Endothelial cell of umbilical vein (primary cell): ENCODE results near the gene CITED2. TPM values are rescaled to one million over a fixed set of nuclear protein-coding genes. Genes with fewer than 3 reads are reported as not detected.

Experiments
- BruUV-seq: library from RNA; stranded (reverse); fragments of 400-500 nt; replicated peaks from 2 replicates; lab custom pipeline; 2021; lab: Mats Ljungman, UMichigan
- CTCF ChIA-PET: fragments of 300-600, 350-600 bp; sonication (Branson Sonifier 250); formaldehyde crosslinking; loops from one replicate; lab custom pipeline; 2021; ENCODE audit warnings: antibody characterized with exemption, inconsistent platforms; lab: Charles Lee
- POLR2A ChIA-PET: fragments of 300-600, 350-600 bp; sonication (Branson Sonifier 250); formaldehyde crosslinking; loops from one replicate; lab custom pipeline; 2021; ENCODE audit warnings: antibody characterized with exemption, inconsistent platforms; lab: Charles Lee
- DNase-seq: peaks from one replicate; pipeline ENCODE4 v3.0.0-alpha.2; 2011; ENCODE audit warnings: low read depth, low spot score
- FAIRE-seq: peaks from 2 replicates; lab custom pipeline; 2011; peaks lifted over from hg19 to GRCh38; lab: Jason Lieb, UNC
- H2AFZ ChIP-seq: 2 replicates; pipeline ENCODE4 v1.6.0; 2012; ENCODE audit warnings: low read depth, low read length, control low read depth, inconsistent platforms
- H3K27ac ChIP-seq: 2 replicates; pipeline ENCODE4 v1.5.1; 2011; ENCODE audit warnings: low read depth, mild to moderate bottlenecking, control low read depth, low read length, moderate library complexity; ENCODE audit not compliant: insufficient read depth
- H3K27me3 ChIP-seq, 2 experiments: 2 replicates each; pipeline versions ENCODE4 v1.6.0 to v1.6.1; 2011; ENCODE audit warnings: low read length in 2 of 2, mixed read lengths in 1 of 2; ENCODE audit not compliant: control insufficient read depth in 2 of 2, insufficient read depth in 2 of 2
- H3K36me3 ChIP-seq, 2 experiments: 2 replicates in 1 of 2; 3 replicates in 1 of 2; pipeline ENCODE4 v1.5.1; 2011; ENCODE audit warnings: low read length in 2 of 2, mild to moderate bottlenecking in 1 of 2, moderate library complexity in 1 of 2; ENCODE audit not compliant: control insufficient read depth in 2 of 2, insufficient read depth in 2 of 2; ENCODE audit errors: extremely low read depth in 1 of 2
- H3K4me1 ChIP-seq: 3 replicates; pipeline ENCODE4 v1.5.1; 2011; ENCODE audit warnings: mild to moderate bottlenecking, low read length; ENCODE audit not compliant: control insufficient read depth, insufficient read depth; ENCODE audit errors: extremely low read depth
- H3K4me2 ChIP-seq: 2 replicates; pipeline ENCODE4 v1.6.1; 2011; ENCODE audit warnings: low read length, control low read depth, mixed read lengths; ENCODE audit not compliant: insufficient read depth
- H3K4me3 ChIP-seq, 3 experiments: fragments of 200-600 bp in 1 of 3; sonication (generic), shearing (Covaris generic) in 1 of 3; replicated peaks in 1 of 3; 2 replicates each; pipeline ENCODE4 v1.5.1; 2011 to 2016; ENCODE audit warnings: control low read depth in 3 of 3, low read length in 3 of 3, mild to moderate bottlenecking in 2 of 3, inconsistent platforms in 1 of 3, low read depth in 1 of 3, moderate library complexity in 1 of 3; ENCODE audit not compliant: insufficient read depth in 1 of 3
- H3K79me2 ChIP-seq: 2 replicates; pipeline ENCODE4 v1.6.0; 2012; ENCODE audit warnings: low read length, inconsistent platforms; ENCODE audit not compliant: control insufficient read depth, insufficient read depth
- H3K9ac ChIP-seq: replicated peaks from 2 replicates; pipeline ENCODE3; 2011; ENCODE audit warnings: low read length, control low read depth; ENCODE audit not compliant: insufficient read depth; ENCODE audit errors: extremely low read depth
- H3K9me1 ChIP-seq: replicated peaks from 3 replicates; pipeline ENCODE4 v1.6.0; 2011; ENCODE audit warnings: mild to moderate bottlenecking, low read length; ENCODE audit not compliant: control insufficient read depth, insufficient read depth; ENCODE audit errors: extremely low read depth
- H3K9me3 ChIP-seq: replicated peaks from 2 replicates; pipeline ENCODE4 v1.5.1; 2012; ENCODE audit warnings: low read length, inconsistent platforms; ENCODE audit not compliant: control insufficient read depth, insufficient read depth
- H4K20me1 ChIP-seq: replicated peaks from 2 replicates; pipeline ENCODE3; 2011; ENCODE audit warnings: mild to moderate bottlenecking, low read length; ENCODE audit not compliant: control insufficient read depth, insufficient read depth; ENCODE audit errors: extremely low read depth
- EZH2 ChIP-seq: IDR thresholded peaks from 2 replicates; pipeline ENCODE4 v1.6.1; 2012; ENCODE audit warnings: borderline replicate concordance, low read depth, mild to moderate bottlenecking, moderate library complexity, low read length, inconsistent platforms; ENCODE audit not compliant: severe bottlenecking
- FOS ChIP-seq: IDR thresholded peaks from 2 replicates; pipeline ENCODE4 v1.6.1; 2011; ENCODE audit warnings: mild to moderate bottlenecking, low read length, moderate library complexity, borderline replicate concordance; ENCODE audit not compliant: insufficient read depth
- GATA2 ChIP-seq: IDR thresholded peaks from 2 replicates; pipeline ENCODE4 v1.7.0; 2011; ENCODE audit warnings: low read depth, mild to moderate bottlenecking, moderate library complexity, mixed read lengths, low read length; ENCODE audit not compliant: insufficient read length, insufficient read depth
- JUN ChIP-seq: IDR thresholded peaks from 2 replicates; pipeline ENCODE4 v1.6.1; 2011; ENCODE audit warnings: borderline replicate concordance, low read depth; ENCODE audit not compliant: insufficient read length, insufficient read depth
- MYC ChIP-seq: IDR thresholded peaks from one replicate; pipeline ENCODE4 v1.6.1; 2011; ENCODE audit warnings: mild to moderate bottlenecking, low read depth, low read length
- POLR2A ChIP-seq: IDR thresholded peaks from 2 replicates; pipeline ENCODE4 v1.6.1; 2012; ENCODE audit warnings: low read depth, mild to moderate bottlenecking, control low read depth, low read length
- POLR2AphosphoS5 ChIP-seq: IDR thresholded peaks from 2 replicates; pipeline ENCODE4 v1.6.1; 2012; ENCODE audit warnings: low read depth, mild to moderate bottlenecking, control low read depth, low read length, moderate library complexity; ENCODE audit not compliant: insufficient read depth
- dilution Hi-C: fragments of 300-500 bp; cut with MboI; formaldehyde crosslinking; loops from one replicate; pipeline ENCODE4 v1.15.0; 2019; ENCODE audit warnings: low sequenced_read_pairs; ENCODE audit not compliant: extremely low pct_ligation_motif_present
- intact Hi-C: fragments of 100-400 bp; cut with micrococcal nuclease; formaldehyde crosslinking; loops from one replicate; pipeline ENCODE4 v1.10.0; 2022
- polyA plus RNA-seq, 4 experiments: library from polyadenylated mRNA; depleted of rRNA in 3 of 4; stranded (reverse) in 3 of 4; unstranded in 1 of 4; fragments of >200 nt; gene quantifications; 2 replicates each; pipeline versions ENCODE4 v1.2.1 to v1.2.3, GENCODE V29; 2011 to 2012; ENCODE audit warnings: missing spikeins in 1 of 4
- total RNA-seq: library from RNA; stranded (reverse); gene quantifications from 2 replicates; pipeline ENCODE4 v1.2.3, GENCODE V29; 2021
- TF ChIP-seq, protein P1 (sequence below), 2 donors: IDR thresholded peaks; 1 replicate in 1 of 2; 2 replicates in 1 of 2; pipeline ENCODE4 v1.5.1; 2011; ENCODE audit warnings: low read length in 2 of 2, mild to moderate bottlenecking in 2 of 2, moderate library complexity in 2 of 2, control low read depth in 1 of 2, inconsistent platforms in 1 of 2, low read depth in 1 of 2; ENCODE audit not compliant: insufficient read depth in 1 of 2; ENCODE audit errors: extremely low read depth in 1 of 2
- TF ChIP-seq, protein P2 (sequence below): IDR thresholded peaks from 2 replicates; pipeline ENCODE4 v1.6.1; 2011; ENCODE audit not compliant: insufficient read depth, insufficient read length

Gene CITED2
- total and polyA plus RNA-seq, 2 donors (not counting 3 experiments of a cell fraction or from before 2014, with no cell fraction given), result 81.1 to 85.7 TPM

DNA sequence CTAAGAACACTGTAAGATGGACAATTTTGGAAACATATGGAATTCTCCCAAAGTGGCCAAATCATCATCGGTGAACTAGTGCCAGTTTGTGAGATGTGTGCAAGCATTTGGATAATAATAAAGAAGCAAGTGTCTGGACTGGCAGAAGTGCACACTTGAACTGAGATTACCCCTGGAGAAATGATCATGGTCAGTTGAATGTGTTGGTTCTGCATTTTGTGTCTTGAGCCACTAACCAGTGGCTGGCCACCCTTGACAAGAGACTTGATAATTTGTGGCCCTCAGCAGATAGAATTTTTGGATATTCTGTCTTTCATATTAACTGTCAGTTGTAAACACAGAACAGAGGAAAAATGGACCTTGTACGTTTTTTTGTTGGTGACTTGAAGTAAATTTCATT lies 37.4 kb downstream of the CITED2 start:
- intact Hi-C loops, result no loop called here
- H3K36me3 ChIP-seq, result no peaks in the 10 kb centered on the region
- H3K9ac ChIP-seq, result no peak overlapping the region
- dilution Hi-C loops, result no loop called here
- no peak for TF ChIP-seq POLR2AphosphoS5
- TF ChIP-seq FOS, result no peak
- TF ChIP-seq, protein P1, sequence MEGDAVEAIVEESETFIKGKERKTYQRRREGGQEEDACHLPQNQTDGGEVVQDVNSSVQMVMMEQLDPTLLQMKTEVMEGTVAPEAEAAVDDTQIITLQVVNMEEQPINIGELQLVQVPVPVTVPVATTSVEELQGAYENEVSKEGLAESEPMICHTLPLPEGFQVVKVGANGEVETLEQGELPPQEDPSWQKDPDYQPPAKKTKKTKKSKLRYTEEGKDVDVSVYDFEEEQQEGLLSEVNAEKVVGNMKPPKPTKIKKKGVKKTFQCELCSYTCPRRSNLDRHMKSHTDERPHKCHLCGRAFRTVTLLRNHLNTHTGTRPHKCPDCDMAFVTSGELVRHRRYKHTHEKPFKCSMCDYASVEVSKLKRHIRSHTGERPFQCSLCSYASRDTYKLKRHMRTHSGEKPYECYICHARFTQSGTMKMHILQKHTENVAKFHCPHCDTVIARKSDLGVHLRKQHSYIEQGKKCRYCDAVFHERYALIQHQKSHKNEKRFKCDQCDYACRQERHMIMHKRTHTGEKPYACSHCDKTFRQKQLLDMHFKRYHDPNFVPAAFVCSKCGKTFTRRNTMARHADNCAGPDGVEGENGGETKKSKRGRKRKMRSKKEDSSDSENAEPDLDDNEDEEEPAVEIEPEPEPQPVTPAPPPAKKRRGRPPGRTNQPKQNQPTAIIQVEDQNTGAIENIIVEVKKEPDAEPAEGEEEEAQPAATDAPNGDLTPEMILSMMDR (IDR thresholded peaks at IDR 0.05; ENCODE audit: extremely low read depth in 1 of 2, insufficient read depth in 1 of 2, low read depth in 1 of 2, low read length in 2 of 2), result no peak
- no peak for TF ChIP-seq MYC
- no peak for TF ChIP-seq POLR2A
- no peak for TF ChIP-seq GATA2
- TF ChIP-seq JUN, result no peak
- TF ChIP-seq, protein P2, sequence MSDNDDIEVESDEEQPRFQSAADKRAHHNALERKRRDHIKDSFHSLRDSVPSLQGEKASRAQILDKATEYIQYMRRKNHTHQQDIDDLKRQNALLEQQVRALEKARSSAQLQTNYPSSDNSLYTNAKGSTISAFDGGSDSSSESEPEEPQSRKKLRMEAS, result no peak
- no peak for TF ChIP-seq EZH2
- no peaks in the 10 kb centered on the region for H3K79me2 ChIP-seq
- no peaks in the 10 kb centered on the region for H3K9me1 ChIP-seq
- no peaks in the 10 kb centered on the region for H3K27me3 ChIP-seq
- no peaks in the 10 kb centered on the region for H4K20me1 ChIP-seq
- no TSS peak for BruUV-seq
- H3K9me3 ChIP-seq, result no peaks in the 10 kb centered on the region
- H3K4me3 ChIP-seq, result no peak overlapping the region
- POLR2A ChIA-PET, result no interaction called here
- FAIRE-seq, result no peak
- H3K4me2 ChIP-seq, result no peak overlapping the region
- H2AFZ ChIP-seq, result no peak overlapping the region
- no peak for DNase-seq
- CTCF ChIA-PET, result no interaction called here
- no peak overlapping the region for H3K27ac ChIP-seq
- no peaks in the 10 kb centered on the region for H3K4me1 ChIP-seq
